Endothelial cell of umbilical vein (primary cell): Measurements from ENCODE around the gene DOCK1. TPM values are rescaled to one million over a fixed set of nuclear protein-coding genes. Genes with fewer than 3 reads are reported as not detected.

Source experiments
- BruUV-seq: library from RNA; stranded (reverse); fragments of 400-500 nt; replicated peaks from 2 replicates; lab custom pipeline; 2021; lab: Mats Ljungman, UMichigan
- CTCF ChIA-PET: fragments of 300-600, 350-600 bp; sonication (Branson Sonifier 250); formaldehyde crosslinking; loops from one replicate; lab custom pipeline; 2021; ENCODE audit warnings: antibody characterized with exemption, inconsistent platforms; lab: Charles Lee
- POLR2A ChIA-PET: fragments of 300-600, 350-600 bp; sonication (Branson Sonifier 250); formaldehyde crosslinking; loops from one replicate; lab custom pipeline; 2021; ENCODE audit warnings: antibody characterized with exemption, inconsistent platforms; lab: Charles Lee
- DNase-seq: peaks from one replicate; pipeline ENCODE4 v3.0.0-alpha.2; 2011; ENCODE audit warnings: low read depth, low spot score
- FAIRE-seq: peaks from 2 replicates; lab custom pipeline; 2011; peaks lifted over from hg19 to GRCh38; lab: Jason Lieb, UNC
- H2AFZ ChIP-seq: 2 replicates; pipeline ENCODE4 v1.6.0; 2012; ENCODE audit warnings: low read depth, low read length, control low read depth, inconsistent platforms
- H3K27ac ChIP-seq: 2 replicates; pipeline ENCODE4 v1.5.1; 2011; ENCODE audit warnings: low read depth, mild to moderate bottlenecking, control low read depth, low read length, moderate library complexity; ENCODE audit not compliant: insufficient read depth
- H3K27me3 ChIP-seq, 2 experiments: 2 replicates each; pipeline versions ENCODE4 v1.6.0 to v1.6.1; 2011; ENCODE audit warnings: low read length in 2 of 2, mixed read lengths in 1 of 2; ENCODE audit not compliant: control insufficient read depth in 2 of 2, insufficient read depth in 2 of 2
- H3K36me3 ChIP-seq, 2 experiments: 2 replicates in 1 of 2; 3 replicates in 1 of 2; pipeline ENCODE4 v1.5.1; 2011; ENCODE audit warnings: low read length in 2 of 2, mild to moderate bottlenecking in 1 of 2, moderate library complexity in 1 of 2; ENCODE audit not compliant: control insufficient read depth in 2 of 2, insufficient read depth in 2 of 2; ENCODE audit errors: extremely low read depth in 1 of 2
- H3K4me1 ChIP-seq: 3 replicates; pipeline ENCODE4 v1.5.1; 2011; ENCODE audit warnings: mild to moderate bottlenecking, low read length; ENCODE audit not compliant: control insufficient read depth, insufficient read depth; ENCODE audit errors: extremely low read depth
- H3K4me2 ChIP-seq: 2 replicates; pipeline ENCODE4 v1.6.1; 2011; ENCODE audit warnings: low read length, control low read depth, mixed read lengths; ENCODE audit not compliant: insufficient read depth
- H3K4me3 ChIP-seq, 3 experiments: fragments of 200-600 bp in 1 of 3; sonication (generic), shearing (Covaris generic) in 1 of 3; replicated peaks in 1 of 3; 2 replicates each; pipeline ENCODE4 v1.5.1; 2011 to 2016; ENCODE audit warnings: control low read depth in 3 of 3, low read length in 3 of 3, mild to moderate bottlenecking in 2 of 3, inconsistent platforms in 1 of 3, low read depth in 1 of 3, moderate library complexity in 1 of 3; ENCODE audit not compliant: insufficient read depth in 1 of 3
- H3K79me2 ChIP-seq: 2 replicates; pipeline ENCODE4 v1.6.0; 2012; ENCODE audit warnings: low read length, inconsistent platforms; ENCODE audit not compliant: control insufficient read depth, insufficient read depth
- H3K9ac ChIP-seq: replicated peaks from 2 replicates; pipeline ENCODE3; 2011; ENCODE audit warnings: low read length, control low read depth; ENCODE audit not compliant: insufficient read depth; ENCODE audit errors: extremely low read depth
- H3K9me1 ChIP-seq: replicated peaks from 3 replicates; pipeline ENCODE4 v1.6.0; 2011; ENCODE audit warnings: mild to moderate bottlenecking, low read length; ENCODE audit not compliant: control insufficient read depth, insufficient read depth; ENCODE audit errors: extremely low read depth
- H3K9me3 ChIP-seq: replicated peaks from 2 replicates; pipeline ENCODE4 v1.5.1; 2012; ENCODE audit warnings: low read length, inconsistent platforms; ENCODE audit not compliant: control insufficient read depth, insufficient read depth
- H4K20me1 ChIP-seq: replicated peaks from 2 replicates; pipeline ENCODE3; 2011; ENCODE audit warnings: mild to moderate bottlenecking, low read length; ENCODE audit not compliant: control insufficient read depth, insufficient read depth; ENCODE audit errors: extremely low read depth
- CTCF ChIP-seq, 2 donors: IDR thresholded peaks; 1 replicate in 1 of 2; 2 replicates in 1 of 2; pipeline ENCODE4 v1.5.1; 2011; ENCODE audit warnings: low read length in 2 of 2, mild to moderate bottlenecking in 2 of 2, moderate library complexity in 2 of 2, control low read depth in 1 of 2, inconsistent platforms in 1 of 2, low read depth in 1 of 2; ENCODE audit not compliant: insufficient read depth in 1 of 2; ENCODE audit errors: extremely low read depth in 1 of 2
- EZH2 ChIP-seq: IDR thresholded peaks from 2 replicates; pipeline ENCODE4 v1.6.1; 2012; ENCODE audit warnings: borderline replicate concordance, low read depth, mild to moderate bottlenecking, moderate library complexity, low read length, inconsistent platforms; ENCODE audit not compliant: severe bottlenecking
- FOS ChIP-seq: IDR thresholded peaks from 2 replicates; pipeline ENCODE4 v1.6.1; 2011; ENCODE audit warnings: mild to moderate bottlenecking, low read length, moderate library complexity, borderline replicate concordance; ENCODE audit not compliant: insufficient read depth
- GATA2 ChIP-seq: IDR thresholded peaks from 2 replicates; pipeline ENCODE4 v1.7.0; 2011; ENCODE audit warnings: low read depth, mild to moderate bottlenecking, moderate library complexity, mixed read lengths, low read length; ENCODE audit not compliant: insufficient read length, insufficient read depth
- JUN ChIP-seq: IDR thresholded peaks from 2 replicates; pipeline ENCODE4 v1.6.1; 2011; ENCODE audit warnings: borderline replicate concordance, low read depth; ENCODE audit not compliant: insufficient read length, insufficient read depth
- MAX ChIP-seq: IDR thresholded peaks from 2 replicates; pipeline ENCODE4 v1.6.1; 2011; ENCODE audit not compliant: insufficient read depth, insufficient read length
- MYC ChIP-seq: IDR thresholded peaks from one replicate; pipeline ENCODE4 v1.6.1; 2011; ENCODE audit warnings: mild to moderate bottlenecking, low read depth, low read length
- POLR2A ChIP-seq: IDR thresholded peaks from 2 replicates; pipeline ENCODE4 v1.6.1; 2012; ENCODE audit warnings: low read depth, mild to moderate bottlenecking, control low read depth, low read length
- POLR2AphosphoS5 ChIP-seq: IDR thresholded peaks from 2 replicates; pipeline ENCODE4 v1.6.1; 2012; ENCODE audit warnings: low read depth, mild to moderate bottlenecking, control low read depth, low read length, moderate library complexity; ENCODE audit not compliant: insufficient read depth
- dilution Hi-C: fragments of 300-500 bp; cut with MboI; formaldehyde crosslinking; loops from one replicate; pipeline ENCODE4 v1.15.0; 2019; ENCODE audit warnings: low sequenced_read_pairs; ENCODE audit not compliant: extremely low pct_ligation_motif_present
- intact Hi-C: fragments of 100-400 bp; cut with micrococcal nuclease; formaldehyde crosslinking; loops from one replicate; pipeline ENCODE4 v1.10.0; 2022
- polyA plus RNA-seq, 4 experiments: library from polyadenylated mRNA; depleted of rRNA in 3 of 4; stranded (reverse) in 3 of 4; unstranded in 1 of 4; fragments of >200 nt; gene quantifications; 2 replicates each; pipeline versions ENCODE4 v1.2.1 to v1.2.3, GENCODE V29; 2011 to 2012; ENCODE audit warnings: missing spikeins in 1 of 4
- total RNA-seq: library from RNA; stranded (reverse); gene quantifications from 2 replicates; pipeline ENCODE4 v1.2.3, GENCODE V29; 2021

DOCK1 gene
- total and polyA plus RNA-seq, 2 donors (not counting 3 experiments of a cell fraction or from before 2014, with no cell fraction given) = 22.5 to 83.1 TPM

GRCh38 chr10:127413326-127413725, 508.1 kb downstream of the DOCK1 start:
- Histone ChIP-seq H3K4me2 (no peak overlapping the region), H3K9me1 (no peaks in the 10 kb centered on the region), H4K20me1 (no peaks in the 10 kb centered on the region), H2AFZ (no peak overlapping the region), H3K4me3 (no peak overlapping the region), H3K27me3 (no peaks in the 10 kb centered on the region), H3K4me1 (no peaks in the 10 kb centered on the region), H3K79me2 (no peaks in the 10 kb centered on the region), H3K36me3 (peaks cover 0 to 4% of the 10 kb centered on the region in 2 experiments), H3K27ac (no peak overlapping the region), H3K9me3 (no peaks in the 10 kb centered on the region), H3K9ac (no peak overlapping the region)
- TF ChIP-seq GATA2 (no peak), FOS (no peak), POLR2A (no peak), MYC (no peak), JUN (no peak), MAX (no peak), EZH2 (no peak), CTCF (IDR thresholded peaks at IDR 0.05; ENCODE audit: extremely low read depth in 1 of 2, insufficient read depth in 1 of 2, low read depth in 1 of 2, low read length in 2 of 2) (no peak), POLR2AphosphoS5 (no peak)
- intact Hi-C loops (no loop called here), dilution Hi-C loops (no loop called here)
- no TSS peak for BruUV-seq
- CTCF ChIA-PET = no interaction called here
- POLR2A ChIA-PET = no interaction called here
- FAIRE-seq (no peak), DNase-seq (no peak)
